ENCODE data around the gene YBX1. TPM values are rescaled to one million over a fixed set of nuclear protein-coding genes. Genes with fewer than 3 reads are reported as not detected.

YBX1 gene
- total RNA-seq, 1 donor from 2014 or later, result 1,242 TPM

DNA sequence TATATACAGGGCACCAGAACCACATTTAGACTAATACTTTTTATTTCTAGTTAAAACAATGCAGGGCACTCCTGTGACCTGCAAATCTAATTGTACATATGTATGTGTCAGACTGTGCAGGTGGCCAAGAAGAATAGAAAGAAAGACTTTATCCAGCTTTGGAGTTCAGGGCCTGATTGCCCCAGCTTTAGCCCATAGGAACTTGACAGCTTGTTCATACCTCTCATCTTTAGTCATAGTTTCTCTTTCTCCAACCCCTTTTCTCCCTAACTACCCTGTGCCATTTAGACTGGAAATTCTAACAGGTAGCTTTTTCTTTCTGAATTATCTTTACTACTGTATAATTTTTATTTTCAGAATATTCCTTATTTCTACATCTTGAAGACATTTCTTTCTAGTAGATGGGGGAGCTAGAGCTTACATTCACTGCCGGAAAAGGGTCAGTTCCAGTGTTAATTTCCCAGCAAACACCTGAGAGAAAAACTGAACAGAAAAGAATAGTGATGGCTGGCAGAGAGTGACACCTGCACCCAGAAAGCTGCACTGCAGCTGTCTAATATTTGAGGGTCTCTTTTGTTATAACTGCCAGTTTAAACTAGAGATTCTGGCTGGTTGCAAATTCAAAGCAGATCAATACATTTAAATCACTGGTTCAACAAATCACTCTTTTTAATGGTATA, 8.4 kb downstream of the YBX1 start:
- H3K9me3 Mint-ChIP-seq, result no peaks in the 10 kb centered on the region
- H3K36me3 Mint-ChIP-seq (ENCODE audit: low read depth), result peaks cover 19% of the 10 kb centered on the region
- peak overlapping the region; percentile 32 for H3K4me3 Mint-ChIP-seq
- TF ChIP-seq, protein P1, sequence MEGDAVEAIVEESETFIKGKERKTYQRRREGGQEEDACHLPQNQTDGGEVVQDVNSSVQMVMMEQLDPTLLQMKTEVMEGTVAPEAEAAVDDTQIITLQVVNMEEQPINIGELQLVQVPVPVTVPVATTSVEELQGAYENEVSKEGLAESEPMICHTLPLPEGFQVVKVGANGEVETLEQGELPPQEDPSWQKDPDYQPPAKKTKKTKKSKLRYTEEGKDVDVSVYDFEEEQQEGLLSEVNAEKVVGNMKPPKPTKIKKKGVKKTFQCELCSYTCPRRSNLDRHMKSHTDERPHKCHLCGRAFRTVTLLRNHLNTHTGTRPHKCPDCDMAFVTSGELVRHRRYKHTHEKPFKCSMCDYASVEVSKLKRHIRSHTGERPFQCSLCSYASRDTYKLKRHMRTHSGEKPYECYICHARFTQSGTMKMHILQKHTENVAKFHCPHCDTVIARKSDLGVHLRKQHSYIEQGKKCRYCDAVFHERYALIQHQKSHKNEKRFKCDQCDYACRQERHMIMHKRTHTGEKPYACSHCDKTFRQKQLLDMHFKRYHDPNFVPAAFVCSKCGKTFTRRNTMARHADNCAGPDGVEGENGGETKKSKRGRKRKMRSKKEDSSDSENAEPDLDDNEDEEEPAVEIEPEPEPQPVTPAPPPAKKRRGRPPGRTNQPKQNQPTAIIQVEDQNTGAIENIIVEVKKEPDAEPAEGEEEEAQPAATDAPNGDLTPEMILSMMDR (conservative IDR thresholded peaks at IDR 0.05), result no peak
- peaks cover 66% of the 10 kb centered on the region for H3K4me1 Mint-ChIP-seq
- DNase-seq (ENCODE audit: low read depth, low spot score), result no peak
- H3K27ac Mint-ChIP-seq (ENCODE audit: unreplicated experiment), result no peak overlapping the region
- H3K27me3 Mint-ChIP-seq (ENCODE audit: low read depth), result no peaks in the 10 kb centered on the region

DNA sequence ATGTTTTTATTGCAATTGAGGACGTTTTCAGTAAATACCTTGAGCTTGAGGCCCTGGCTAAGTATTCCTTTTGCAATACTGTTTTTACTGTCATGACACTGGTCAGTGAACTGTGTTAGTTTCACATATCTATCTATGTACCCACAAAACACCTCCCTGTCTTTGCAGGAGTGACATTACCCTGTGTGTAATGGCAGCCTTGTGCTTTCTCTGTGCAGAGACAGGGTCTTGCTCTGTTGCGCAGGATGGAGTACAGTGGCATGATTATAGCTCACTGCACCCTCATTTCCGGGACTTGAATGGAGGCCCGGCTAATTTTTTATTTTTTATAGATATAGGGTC, 8.9 kb downstream of the YBX1 start:
- Mint-ChIP-seq H3K4me3 (peak overlapping the region; percentile 32), H3K4me1 (peaks cover 62% of the 10 kb centered on the region), H3K9me3 (no peaks in the 10 kb centered on the region), H3K36me3 (ENCODE audit: low read depth) (peaks cover 19% of the 10 kb centered on the region), H3K27ac (ENCODE audit: unreplicated experiment) (no peak overlapping the region), H3K27me3 (ENCODE audit: low read depth) (no peaks in the 10 kb centered on the region)
- no peak for DNase-seq (ENCODE audit: low read depth, low spot score)
- TF ChIP-seq, protein P1 (conservative IDR thresholded peaks at IDR 0.05), result no peak

DNA sequence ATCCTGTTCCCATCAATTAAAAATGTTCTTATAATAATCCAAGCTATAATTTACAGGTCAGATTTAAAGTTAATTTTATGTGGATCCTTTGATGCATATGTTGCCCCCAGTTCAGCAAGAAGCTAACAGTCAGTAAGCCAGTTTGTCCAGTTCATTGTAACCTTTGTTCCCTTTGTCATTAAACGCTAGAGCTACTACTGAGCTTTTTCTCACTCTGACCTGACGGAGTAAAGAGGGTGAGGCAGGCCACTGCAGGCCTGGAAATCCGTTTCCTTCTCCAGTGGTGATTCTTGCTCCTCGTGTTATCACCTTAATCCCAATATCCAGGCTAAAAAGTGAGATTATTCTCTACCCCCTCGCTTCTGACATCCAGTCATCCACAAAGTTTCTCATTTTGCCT, 10.2 kb downstream of the YBX1 start:
- H3K4me3 Mint-ChIP-seq, result peak overlapping the region; percentile 8
- H3K9me3 Mint-ChIP-seq, result no peaks in the 10 kb centered on the region
- H3K27me3 Mint-ChIP-seq (ENCODE audit: low read depth), result no peaks in the 10 kb centered on the region
- DNase-seq (ENCODE audit: low read depth, low spot score), result no peak
- TF ChIP-seq, protein P1 (conservative IDR thresholded peaks at IDR 0.05), result no peak
- peak overlapping the region; percentile 3 for H3K27ac Mint-ChIP-seq (ENCODE audit: unreplicated experiment)
- peaks cover 51% of the 10 kb centered on the region for H3K4me1 Mint-ChIP-seq
- peaks cover 26% of the 10 kb centered on the region for H3K36me3 Mint-ChIP-seq (ENCODE audit: low read depth)

DNA sequence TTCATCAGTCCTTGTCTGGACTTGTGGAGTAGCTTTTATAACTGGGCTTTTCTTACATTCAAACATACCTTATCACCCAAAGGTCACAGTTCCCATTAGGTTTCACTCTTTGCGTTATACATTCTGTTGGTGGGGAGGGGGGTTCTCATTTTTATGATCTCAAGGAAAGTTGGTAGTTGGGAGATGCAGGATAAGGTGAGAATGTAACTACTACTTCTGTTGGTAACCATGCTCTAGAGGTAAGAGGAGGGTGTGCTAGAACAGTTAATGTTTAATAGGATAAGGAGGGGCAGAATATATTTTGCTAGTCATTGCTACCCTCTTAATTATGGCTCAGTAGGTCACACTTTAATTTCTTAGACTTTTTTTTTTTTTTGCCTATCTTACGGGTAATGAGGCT, 10.7 kb downstream of the YBX1 start:
- Mint-ChIP-seq H3K4me3 (peak overlapping the region; percentile 8), H3K4me1 (peaks cover 47% of the 10 kb centered on the region), H3K36me3 (ENCODE audit: low read depth) (peaks cover 26% of the 10 kb centered on the region), H3K9me3 (no peaks in the 10 kb centered on the region), H3K27ac (ENCODE audit: unreplicated experiment) (no peak overlapping the region), H3K27me3 (ENCODE audit: low read depth) (no peaks in the 10 kb centered on the region)
- TF ChIP-seq, protein P1 (conservative IDR thresholded peaks at IDR 0.05), result no peak
- no peak for DNase-seq (ENCODE audit: low read depth, low spot score)

DNA sequence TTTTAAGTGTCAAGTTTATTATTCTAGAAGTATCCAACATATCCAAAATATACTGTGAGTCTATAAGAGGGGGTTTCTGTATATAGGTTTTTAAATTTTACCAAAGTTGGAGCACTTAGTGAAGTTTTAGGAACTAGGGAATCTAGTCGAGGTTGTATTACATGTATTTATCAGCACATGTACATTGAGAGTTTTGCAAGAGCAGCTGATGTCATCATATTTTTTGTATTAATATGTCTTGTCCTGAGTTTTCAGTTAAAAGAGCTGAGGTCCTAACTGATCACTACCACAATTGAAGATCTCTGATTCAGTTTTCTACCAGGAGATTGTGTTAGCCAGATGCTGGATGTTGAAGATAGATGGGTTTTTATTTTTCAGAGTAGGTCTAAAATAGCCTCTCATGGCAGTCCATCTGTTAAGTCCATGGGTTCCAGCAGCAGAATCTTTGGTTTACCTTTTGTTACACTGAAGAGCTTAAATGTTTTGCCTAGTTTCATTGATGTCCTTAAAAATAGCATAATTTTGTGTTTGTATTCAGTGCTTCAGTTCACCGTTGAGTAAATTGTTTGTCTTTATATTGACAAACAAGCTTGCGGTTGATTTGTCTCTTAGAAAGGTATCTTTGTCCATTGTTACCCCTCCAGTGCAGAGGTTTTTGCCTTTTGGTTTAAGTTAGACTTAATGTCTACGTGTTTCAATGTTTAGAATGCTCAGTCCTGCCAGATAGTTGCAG, 16.0 kb downstream of the YBX1 start:
- TF ChIP-seq, protein P1 (conservative IDR thresholded peaks at IDR 0.05), result no peak
- no peak overlapping the region for H3K27ac Mint-ChIP-seq (ENCODE audit: unreplicated experiment)
- no peaks in the 10 kb centered on the region for H3K4me1 Mint-ChIP-seq
- H3K4me3 Mint-ChIP-seq, result no peak overlapping the region
- no peak for DNase-seq (ENCODE audit: low read depth, low spot score)
- H3K27me3 Mint-ChIP-seq (ENCODE audit: low read depth), result no peaks in the 10 kb centered on the region
- H3K9me3 Mint-ChIP-seq, result no peaks in the 10 kb centered on the region
- H3K36me3 Mint-ChIP-seq (ENCODE audit: low read depth), result peaks cover 41% of the 10 kb centered on the region
